ENCODE results near the gene FOXP1.

- TF ChIP-seq CTCF (IDR thresholded peaks at IDR 0.05 in 4 of 5, conservative IDR thresholded peaks at IDR 0.05 in 1 of 5) (no peak), POLR2A (IDR thresholded peaks at IDR 0.05) (no peak)
These were observed 85.0 kb downstream of the FOXP1 start for GRCh38 chr3:71498543-71498942.
